HepG2 (cell line): ENCODE results near the gene KLF11. TPM values are rescaled to one million over a fixed set of nuclear protein-coding genes. Genes with fewer than 3 reads are reported as not detected.

Source experiments
- HNRNPL ChIP-seq: fragments of 200-400 bp; formaldehyde crosslinking; IDR thresholded peaks from 2 replicates; pipeline ENCODE4 v1.6.1; 2017; ENCODE audit warnings: mild to moderate bottlenecking, low read depth, low read length
- KLF9 ChIP-seq: IDR thresholded peaks from 2 replicates; pipeline ENCODE4 v1.6.1; 2016; ENCODE audit warnings: low read depth
- MAFG ChIP-seq: sonication (generic); formaldehyde crosslinking; IDR thresholded peaks from 2 replicates; pipeline ENCODE4 v1.5.1; 2020; ENCODE audit warnings: mild to moderate bottlenecking, missing genetic modification reagents
- MEF2D ChIP-seq: sonication (generic); formaldehyde crosslinking; IDR thresholded peaks from 2 replicates; pipeline ENCODE4 v1.5.1; 2020; ENCODE audit warnings: mild to moderate bottlenecking, missing genetic modification reagents
- MYC ChIP-seq: sonication (generic); formaldehyde crosslinking; IDR thresholded peaks from 2 replicates; pipeline ENCODE4 v1.9.0; 2021; ENCODE audit warnings: missing genetic modification reagents, borderline replicate concordance
- NFIB ChIP-seq: sonication (generic); formaldehyde crosslinking; IDR thresholded peaks from 2 replicates; pipeline ENCODE4 v1.9.0; 2021; ENCODE audit warnings: missing genetic modification reagents, mild to moderate bottlenecking, borderline replicate concordance
- NFYB ChIP-seq: sonication (generic); formaldehyde crosslinking; IDR thresholded peaks from 2 replicates; pipeline ENCODE4 v1.4.0; 2020; ENCODE audit warnings: missing genetic modification reagents
- PATZ1 ChIP-seq: sonication (generic); formaldehyde crosslinking; IDR thresholded peaks from 2 replicates; pipeline ENCODE4 v1.4.0; 2020; ENCODE audit warnings: missing genetic modification reagents
- YEATS4 ChIP-seq: sonication (generic); formaldehyde crosslinking; IDR thresholded peaks from 2 replicates; pipeline ENCODE4 v1.4.0; 2020; ENCODE audit warnings: missing genetic modification reagents, borderline replicate concordance
- ZNF253 ChIP-seq: sonication (generic); formaldehyde crosslinking; IDR thresholded peaks from 2 replicates; pipeline ENCODE4 v1.8.0; 2022; ENCODE audit warnings: mild to moderate bottlenecking, missing genetic modification reagents, borderline replicate concordance
- ZNF335 ChIP-seq: sonication (generic); formaldehyde crosslinking; IDR thresholded peaks from 2 replicates; pipeline ENCODE4 v1.4.0; 2020; ENCODE audit warnings: missing genetic modification reagents
- ZNF556 ChIP-seq: sonication (generic); formaldehyde crosslinking; IDR thresholded peaks from 2 replicates; pipeline ENCODE4 v1.4.0; 2020; ENCODE audit warnings: mild to moderate bottlenecking, missing genetic modification reagents, borderline replicate concordance
- polyA plus RNA-seq, 8 experiments: library from polyadenylated mRNA; depleted of rRNA in 3 of 8; stranded (reverse) in 7 of 8; unstranded in 1 of 8; fragments of >200 nt; fragmentation: Illumina TruSeq in 4 of 8; extraction: Trizol in 4 of 8; gene quantifications; 2 replicates each; pipeline versions ENCODE4 v1.2.1 to v1.2.3, GENCODE V29; 2011 to 2016; ENCODE audit warnings: low read depth in 4 of 8, missing spikeins in 1 of 8, mixed read lengths in 1 of 8; ENCODE audit not compliant: insufficient read depth in 1 of 8
- total RNA-seq, 5 experiments: library from RNA; depleted of rRNA; stranded (reverse); fragments of >200 nt; fragmentation: Illumina TruSeq; extraction: Trizol; gene quantifications; 2 replicates each; pipeline ENCODE4 v1.2.3, GENCODE V29; 2016; ENCODE audit warnings: low read depth in 1 of 5
- TF ChIP-seq, protein P1 (sequence below): fragments of 450-650 bp; IDR thresholded peaks from 2 replicates; pipeline ENCODE4 v1.6.1; 2017; ENCODE audit warnings: mild to moderate bottlenecking
- TF ChIP-seq, protein P2 (sequence below), 2 experiments: fragments of 450-650 bp in 1 of 2; sonication (generic) in 1 of 2; formaldehyde crosslinking in 1 of 2; IDR thresholded peaks; 2 replicates each; pipeline versions ENCODE4 v1.6.1 to v1.8.0; 2016 to 2022; ENCODE audit warnings: antibody characterized with exemption in 1 of 2, mild to moderate bottlenecking in 1 of 2, missing genetic modification reagents in 1 of 2

Gene KLF11
- total and polyA plus RNA-seq, 2 of the 13 experiments (the other 11 are each of a cell fraction or from before 2014, with no cell fraction given), result 2.5 to 11.8 TPM

DNA sequence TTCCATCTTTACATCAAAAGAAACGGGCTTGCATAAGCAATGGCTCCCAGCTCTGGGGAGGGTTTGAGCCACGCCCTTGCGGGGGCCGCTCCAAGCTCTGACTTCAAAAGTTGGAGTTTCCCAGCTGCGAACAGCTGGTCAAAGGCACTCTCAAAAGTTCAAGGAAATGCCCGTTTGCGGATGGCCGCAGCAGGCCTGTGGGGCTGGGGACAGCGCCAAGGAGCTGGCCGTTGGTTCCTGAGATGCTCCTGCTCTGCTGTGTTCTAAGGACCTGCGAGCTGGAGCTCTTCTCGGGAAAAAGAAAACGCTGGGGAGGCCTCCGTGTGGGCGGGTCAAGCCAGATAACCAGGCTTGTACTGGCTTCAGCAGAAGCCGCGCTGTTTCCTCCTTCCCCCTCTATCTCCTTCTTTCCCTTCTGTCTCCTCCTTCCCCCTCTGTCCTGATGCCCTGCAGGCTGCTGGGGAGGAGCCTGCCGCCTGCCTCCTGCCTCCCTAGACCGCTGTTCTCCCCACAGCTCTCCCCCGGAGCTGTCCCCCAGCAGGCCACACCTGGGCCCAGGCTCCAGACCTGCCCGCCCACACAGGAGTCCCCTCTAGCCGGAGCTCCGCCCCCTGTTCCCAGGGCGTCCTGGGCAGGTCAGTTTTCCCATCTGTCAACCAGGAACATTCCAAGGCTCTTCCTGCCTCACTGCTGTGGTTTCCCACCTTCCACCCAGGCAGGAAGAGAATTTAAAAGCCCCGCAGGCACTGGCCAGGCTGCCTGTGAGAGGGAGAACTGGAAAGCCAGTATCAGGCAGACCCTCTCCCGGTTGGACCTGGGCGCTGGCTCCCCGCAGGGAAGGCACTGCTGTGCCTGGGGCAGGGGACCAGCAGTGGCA lies 14.1 kb downstream of the KLF11 start (continued):
- peak; percentile 39; the same call in 1 of the 2 replicates for TF ChIP-seq YEATS4 (CRISPR knock-in tag)
- TF ChIP-seq ZNF556 (CRISPR knock-in tag), result no peak
- 0 out of 2 replicates have a peak, but pooled peaks have one; percentile 9 for TF ChIP-seq ZNF335
- peak; percentile 2; the same call in 1 of the 2 replicates for TF ChIP-seq PATZ1 (CRISPR knock-in tag)
- 0 out of 2 replicates have a peak, but pooled peaks have one; percentile 17 for TF ChIP-seq MEF2D (CRISPR knock-in tag)
- TF ChIP-seq NFYB, result peak; percentile 46
- no peak for TF ChIP-seq ZNF253
- TF ChIP-seq KLF9 (CRISPR knock-in tag), result no peak
- TF ChIP-seq NFIB (CRISPR knock-in tag), result no peak
- TF ChIP-seq, protein P1, sequence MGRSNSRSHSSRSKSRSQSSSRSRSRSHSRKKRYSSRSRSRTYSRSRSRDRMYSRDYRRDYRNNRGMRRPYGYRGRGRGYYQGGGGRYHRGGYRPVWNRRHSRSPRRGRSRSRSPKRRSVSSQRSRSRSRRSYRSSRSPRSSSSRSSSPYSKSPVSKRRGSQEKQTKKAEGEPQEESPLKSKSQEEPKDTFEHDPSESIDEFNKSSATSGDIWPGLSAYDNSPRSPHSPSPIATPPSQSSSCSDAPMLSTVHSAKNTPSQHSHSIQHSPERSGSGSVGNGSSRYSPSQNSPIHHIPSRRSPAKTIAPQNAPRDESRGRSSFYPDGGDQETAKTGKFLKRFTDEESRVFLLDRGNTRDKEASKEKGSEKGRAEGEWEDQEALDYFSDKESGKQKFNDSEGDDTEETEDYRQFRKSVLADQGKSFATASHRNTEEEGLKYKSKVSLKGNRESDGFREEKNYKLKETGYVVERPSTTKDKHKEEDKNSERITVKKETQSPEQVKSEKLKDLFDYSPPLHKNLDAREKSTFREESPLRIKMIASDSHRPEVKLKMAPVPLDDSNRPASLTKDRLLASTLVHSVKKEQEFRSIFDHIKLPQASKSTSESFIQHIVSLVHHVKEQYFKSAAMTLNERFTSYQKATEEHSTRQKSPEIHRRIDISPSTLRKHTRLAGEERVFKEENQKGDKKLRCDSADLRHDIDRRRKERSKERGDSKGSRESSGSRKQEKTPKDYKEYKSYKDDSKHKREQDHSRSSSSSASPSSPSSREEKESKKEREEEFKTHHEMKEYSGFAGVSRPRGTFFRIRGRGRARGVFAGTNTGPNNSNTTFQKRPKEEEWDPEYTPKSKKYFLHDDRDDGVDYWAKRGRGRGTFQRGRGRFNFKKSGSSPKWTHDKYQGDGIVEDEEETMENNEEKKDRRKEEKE, result no peak
- TF ChIP-seq, protein P2, sequence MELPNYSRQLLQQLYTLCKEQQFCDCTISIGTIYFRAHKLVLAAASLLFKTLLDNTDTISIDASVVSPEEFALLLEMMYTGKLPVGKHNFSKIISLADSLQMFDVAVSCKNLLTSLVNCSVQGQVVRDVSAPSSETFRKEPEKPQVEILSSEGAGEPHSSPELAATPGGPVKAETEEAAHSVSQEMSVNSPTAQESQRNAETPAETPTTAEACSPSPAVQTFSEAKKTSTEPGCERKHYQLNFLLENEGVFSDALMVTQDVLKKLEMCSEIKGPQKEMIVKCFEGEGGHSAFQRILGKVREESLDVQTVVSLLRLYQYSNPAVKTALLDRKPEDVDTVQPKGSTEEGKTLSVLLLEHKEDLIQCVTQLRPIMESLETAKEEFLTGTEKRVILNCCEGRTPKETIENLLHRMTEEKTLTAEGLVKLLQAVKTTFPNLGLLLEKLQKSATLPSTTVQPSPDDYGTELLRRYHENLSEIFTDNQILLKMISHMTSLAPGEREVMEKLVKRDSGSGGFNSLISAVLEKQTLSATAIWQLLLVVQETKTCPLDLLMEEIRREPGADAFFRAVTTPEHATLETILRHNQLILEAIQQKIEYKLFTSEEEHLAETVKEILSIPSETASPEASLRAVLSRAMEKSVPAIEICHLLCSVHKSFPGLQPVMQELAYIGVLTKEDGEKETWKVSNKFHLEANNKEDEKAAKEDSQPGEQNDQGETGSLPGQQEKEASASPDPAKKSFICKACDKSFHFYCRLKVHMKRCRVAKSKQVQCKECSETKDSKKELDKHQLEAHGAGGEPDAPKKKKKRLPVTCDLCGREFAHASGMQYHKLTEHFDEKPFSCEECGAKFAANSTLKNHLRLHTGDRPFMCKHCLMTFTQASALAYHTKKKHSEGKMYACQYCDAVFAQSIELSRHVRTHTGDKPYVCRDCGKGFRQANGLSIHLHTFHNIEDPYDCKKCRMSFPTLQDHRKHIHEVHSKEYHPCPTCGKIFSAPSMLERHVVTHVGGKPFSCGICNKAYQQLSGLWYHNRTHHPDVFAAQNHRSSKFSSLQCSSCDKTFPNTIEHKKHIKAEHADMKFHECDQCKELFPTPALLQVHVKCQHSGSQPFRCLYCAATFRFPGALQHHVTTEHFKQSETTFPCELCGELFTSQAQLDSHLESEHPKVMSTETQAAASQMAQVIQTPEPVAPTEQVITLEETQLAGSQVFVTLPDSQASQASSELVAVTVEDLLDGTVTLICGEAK (IDR thresholded peaks at IDR 0.05), result no peak
- TF ChIP-seq, protein P2 (CRISPR knock-in tag; IDR thresholded peaks at IDR 0.05), result no peak
- 0 out of 2 replicates have a peak, but pooled peaks have one; percentile 33 for TF ChIP-seq MYC
- TF ChIP-seq HNRNPL, result no peak
- no peak for TF ChIP-seq MAFG (CRISPR knock-in tag)
